IMR-90 (cell line): ENCODE measurements around the gene PNMA6E.

Experiments
- CTCF ChIP-seq: conservative IDR thresholded peaks from 2 replicates; pipeline ENCODE4 v1.5.1; 2012; ENCODE audit warnings: mild to moderate bottlenecking, low read depth, low read length, improper control_type of control experiment
- MAFK ChIP-seq: IDR thresholded peaks from 2 replicates; pipeline ENCODE4 v1.6.1; 2012; ENCODE audit warnings: low read depth, low read length, improper control_type of control experiment
- MAZ ChIP-seq: IDR thresholded peaks from 2 replicates; pipeline ENCODE4 v1.6.1; 2012; ENCODE audit warnings: low read depth, mild to moderate bottlenecking, low read length, improper control_type of control experiment, moderate library complexity, borderline replicate concordance
- RCOR1 ChIP-seq: IDR thresholded peaks from 2 replicates; pipeline ENCODE4 v1.6.1; 2012; ENCODE audit warnings: mild to moderate bottlenecking, low read length, improper control_type of control experiment; ENCODE audit not compliant: insufficient replicate concordance

GRCh38 chrX:153375571-153375970 lies 25.6 kb downstream of the PNMA6E start:
- TF ChIP-seq CTCF (no peak), RCOR1 (no peak), MAFK (no peak), MAZ (no peak)
